NCI-H1417 (cell line): Measurements from ENCODE around the gene DVL1.
"Not testable (repeated sequence)": the region's sequence is repeated elsewhere in the genome, so short reads cannot be mapped to it uniquely, and the experiment has no call there.

ENCODE experiments used
- DNase-seq, 3 experiments: peaks; one replicate each; lab custom pipeline; 2025; lab: John Stamatoyannopoulos, UW

Gene DVL1

GRCh38 chr1:1373815-1374588 lies 24.8 kb upstream of the DVL1 start:
- DNase-seq: no peak

GRCh38 chr1:1373051-1373814 lies 24.0 kb upstream of the DVL1 start:
- DNase-seq: no peak

DNA sequence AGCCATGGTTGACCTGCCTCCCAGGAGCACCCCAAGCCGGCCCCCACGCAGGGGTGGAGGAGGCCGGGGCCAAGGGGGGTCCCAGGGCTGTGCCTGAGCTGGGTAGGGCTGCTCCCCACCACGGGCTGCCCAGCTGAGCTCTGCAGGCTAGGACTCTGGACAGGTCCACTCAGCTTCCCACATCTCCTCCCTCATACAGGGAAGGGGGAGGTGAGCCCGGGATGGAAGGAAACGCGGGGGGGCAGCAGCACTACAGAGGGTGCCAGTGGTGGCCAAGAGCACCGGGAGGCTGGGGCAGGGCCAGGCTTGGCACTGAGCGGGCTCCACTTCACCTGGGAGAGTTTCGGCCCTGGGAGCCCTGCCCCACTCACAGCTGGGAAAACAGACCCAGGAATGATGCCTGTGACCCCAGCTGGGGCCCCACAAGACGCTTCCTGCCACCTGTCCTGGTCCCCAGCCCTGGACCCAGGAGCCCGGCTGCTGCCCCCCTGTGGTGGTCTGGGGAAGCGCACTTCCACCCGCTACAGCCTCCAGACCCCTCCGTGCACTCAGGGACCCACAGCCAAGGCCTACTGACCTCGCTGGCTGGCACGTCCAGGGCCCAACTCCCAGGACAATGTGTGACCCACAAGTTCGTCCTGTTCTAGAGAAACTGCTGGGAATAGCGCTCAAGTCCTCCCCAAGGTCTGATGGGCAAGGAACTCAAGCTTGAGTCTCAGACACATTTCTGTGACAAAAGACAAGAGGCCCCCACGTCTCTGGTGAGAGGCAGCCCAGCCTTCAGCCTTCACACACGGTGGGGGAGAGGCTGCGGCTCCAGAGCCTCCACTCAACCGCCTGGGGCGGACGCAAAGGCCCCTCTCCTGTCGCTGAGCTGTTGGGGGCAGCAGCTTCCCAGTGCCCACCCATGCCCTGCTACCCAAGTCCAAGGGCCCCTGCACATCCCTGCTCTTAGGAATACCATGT lies 22.8 kb upstream of the DVL1 start:
- DNase-seq: peak; percentile 23 to 40 (median 28)

- DNase-seq: no peak
These were observed 22.1 kb upstream of the DVL1 start for GRCh38 chr1:1371364-1371745.

DNA sequence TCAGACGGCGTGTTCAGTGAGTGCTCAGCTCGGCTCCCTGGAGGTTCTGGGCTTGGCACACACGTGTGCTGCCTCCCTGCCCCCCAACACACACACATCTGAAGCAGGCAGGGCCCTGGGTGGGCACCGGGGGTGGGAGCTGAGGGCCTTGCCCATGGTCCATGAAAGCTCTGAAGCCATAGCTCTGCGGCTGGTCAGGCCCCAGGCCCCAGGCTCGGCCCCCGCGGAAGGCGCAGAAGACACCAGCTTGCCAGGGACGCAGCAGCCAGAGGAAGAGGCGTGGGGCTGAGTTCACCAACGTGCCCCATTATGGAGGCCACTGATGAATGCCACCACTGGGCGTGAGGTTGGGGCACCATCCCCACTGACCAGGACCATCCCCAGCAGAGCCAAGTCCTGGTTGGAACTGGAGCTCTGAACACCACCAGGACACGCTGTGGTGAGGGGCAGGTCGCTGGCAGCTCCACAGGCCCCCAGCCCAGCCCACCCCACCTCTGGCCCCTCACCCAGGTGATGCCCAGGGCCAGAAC lies 21.6 kb upstream of the DVL1 start:
- no peak for DNase-seq

DNA sequence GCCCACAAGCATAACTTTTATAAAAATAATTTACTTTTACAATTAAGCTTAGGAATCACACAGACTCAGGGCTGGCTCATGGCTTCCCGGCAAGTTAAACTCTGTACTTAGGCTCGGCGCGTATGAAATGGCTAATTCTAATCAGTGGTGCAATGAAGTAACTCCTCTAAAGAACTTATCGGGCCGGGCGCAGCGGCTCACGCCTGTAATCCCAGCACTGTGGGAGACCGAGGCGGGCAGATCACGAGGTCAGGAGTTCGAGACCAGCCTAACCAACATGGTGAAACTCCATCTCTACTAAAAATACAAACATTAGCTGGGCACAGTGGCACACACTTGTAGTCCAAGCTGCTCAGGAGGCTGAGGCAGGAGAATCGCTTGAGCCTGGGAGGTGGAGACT lies 20.9 kb upstream of the DVL1 start:
- not testable (repeated sequence) for DNase-seq

- no peak for DNase-seq
These were observed 18.1 kb upstream of the DVL1 start for GRCh38 chr1:1367315-1367714.

DNA sequence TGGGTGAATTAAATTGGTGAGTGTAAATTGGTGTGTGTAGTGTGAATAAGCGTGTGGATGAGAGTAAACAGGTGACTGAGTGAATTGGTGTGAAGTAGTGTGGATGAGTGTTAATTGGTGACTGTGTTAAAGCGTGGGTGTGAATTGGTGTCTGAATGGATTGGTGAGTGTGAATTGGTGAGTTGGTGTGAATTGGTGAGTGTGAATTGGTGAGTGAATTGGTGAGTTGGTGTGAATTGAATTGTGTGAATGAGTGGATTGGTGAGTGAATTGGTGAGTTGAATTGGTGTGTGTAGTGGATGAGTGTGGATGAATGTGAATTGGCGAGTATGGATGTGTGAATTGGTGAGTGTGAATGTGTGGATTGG lies 17.5 kb upstream of the DVL1 start:
- no peak for DNase-seq

DNA sequence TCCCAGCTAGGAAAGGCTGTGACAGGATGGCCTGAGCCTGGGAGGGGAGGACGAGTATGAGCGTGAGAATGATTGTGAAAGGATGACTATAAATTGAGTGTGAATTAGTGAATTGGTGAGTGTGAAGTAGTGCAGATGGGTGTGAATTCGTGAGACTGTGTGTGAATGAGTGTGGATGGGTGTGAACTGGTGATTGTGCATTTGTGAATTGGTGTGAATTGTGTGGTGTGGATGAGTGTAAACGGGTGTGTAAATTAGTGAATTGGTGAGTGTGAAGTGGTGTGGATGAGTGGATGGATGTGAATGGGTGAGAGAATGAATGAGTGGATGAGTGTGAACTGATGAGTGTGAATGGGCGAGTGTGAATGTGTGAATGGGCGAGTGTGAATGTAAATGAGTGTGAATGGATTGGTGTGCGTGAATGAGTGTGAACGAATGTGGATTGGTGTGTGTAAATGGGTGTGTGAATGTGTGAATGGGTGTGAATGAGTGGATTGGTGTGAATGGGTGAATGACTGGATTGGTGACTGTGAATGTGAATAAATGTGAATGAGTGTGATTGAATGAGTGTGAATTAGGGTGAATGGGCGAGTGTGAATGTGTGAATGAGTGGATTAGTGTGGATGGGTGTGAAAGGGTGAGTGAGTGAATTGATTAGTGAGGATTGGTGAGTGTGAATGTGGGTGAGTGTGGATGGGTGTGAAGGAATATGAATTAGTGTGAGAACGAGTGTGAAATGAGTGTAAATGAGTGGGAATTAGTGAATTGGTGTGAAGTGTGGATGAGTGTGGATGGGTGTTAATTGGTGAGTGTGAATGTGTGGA lies 16.9 kb upstream of the DVL1 start:
- DNase-seq: no peak

GRCh38 chr1:1364266-1364665 lies 15.0 kb upstream of the DVL1 start:
- no peak for DNase-seq

DNA sequence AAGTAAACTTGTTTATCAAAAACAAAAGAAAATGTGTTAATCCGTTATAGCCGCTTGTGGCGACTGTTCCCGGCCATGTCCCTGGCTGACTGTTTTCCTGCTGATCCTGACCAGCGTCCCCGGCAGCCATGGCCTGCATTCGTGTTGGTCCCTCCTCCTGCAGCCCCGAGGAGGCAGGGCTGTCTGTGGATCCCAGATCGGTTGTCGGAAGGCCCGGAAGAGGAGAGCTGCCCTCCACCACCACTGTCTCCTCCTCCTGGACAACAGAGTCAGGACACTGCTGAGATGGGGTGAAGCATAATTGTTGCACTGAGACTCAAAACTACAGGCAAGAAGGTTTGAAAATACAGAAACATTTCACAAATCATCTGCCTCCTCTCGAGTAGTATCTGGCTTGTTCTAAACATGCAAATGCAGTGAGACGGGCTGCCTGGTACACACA lies 12.8 kb upstream of the DVL1 start:
- no peak for DNase-seq

- DNase-seq: no peak
These were observed 12.2 kb upstream of the DVL1 start for GRCh38 chr1:1361233-1361981.

DNA sequence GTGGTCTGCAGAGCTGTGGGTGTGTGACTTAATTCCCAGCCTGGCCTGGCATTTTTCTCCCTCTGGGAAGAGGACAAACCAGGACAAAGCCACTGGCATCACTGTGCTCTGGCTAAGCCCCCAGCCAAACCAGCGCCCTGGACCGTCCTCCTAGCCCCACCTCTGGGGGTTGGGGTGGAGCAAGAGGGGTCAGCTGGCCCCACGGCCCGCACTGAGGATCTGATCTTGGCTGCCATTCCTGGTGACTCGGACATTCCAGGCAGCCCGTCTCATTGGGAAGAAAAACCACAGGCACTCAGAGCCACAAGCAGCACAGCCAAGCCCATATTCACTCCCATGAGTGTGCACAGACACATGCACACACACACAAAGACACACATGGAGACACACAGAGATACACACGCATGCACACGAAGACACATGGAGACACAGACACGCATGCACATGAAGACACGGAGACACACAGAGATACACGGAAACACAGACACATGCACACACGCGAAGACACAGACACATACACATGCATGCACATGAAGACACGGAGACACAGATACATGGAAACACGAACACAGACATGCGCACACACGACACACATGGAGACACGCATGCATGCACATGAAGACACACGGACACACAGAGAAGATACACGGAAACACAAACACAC lies 11.4 kb upstream of the DVL1 start:
- DNase-seq: no peak

- DNase-seq: no peak
These were observed 10.6 kb upstream of the DVL1 start for GRCh38 chr1:1359664-1360468.

DNA sequence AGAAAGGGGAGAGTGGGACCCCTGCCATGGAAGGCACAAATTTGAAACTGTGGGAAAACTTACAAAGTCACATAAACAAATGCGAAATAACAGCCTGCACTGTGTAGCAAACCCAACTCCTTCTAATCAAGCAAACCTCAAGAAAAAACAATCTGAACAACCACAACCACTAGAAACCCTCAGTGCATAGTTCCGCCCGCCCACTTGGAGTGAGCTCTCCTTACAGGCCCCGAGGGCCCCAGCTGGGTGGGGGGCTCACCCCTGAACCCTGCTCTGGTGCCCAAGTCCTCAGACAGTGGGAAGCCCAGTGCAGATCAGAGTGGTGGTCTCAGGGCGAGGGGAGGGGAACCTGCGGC lies 10.1 kb upstream of the DVL1 start:
- no peak for DNase-seq

DNA sequence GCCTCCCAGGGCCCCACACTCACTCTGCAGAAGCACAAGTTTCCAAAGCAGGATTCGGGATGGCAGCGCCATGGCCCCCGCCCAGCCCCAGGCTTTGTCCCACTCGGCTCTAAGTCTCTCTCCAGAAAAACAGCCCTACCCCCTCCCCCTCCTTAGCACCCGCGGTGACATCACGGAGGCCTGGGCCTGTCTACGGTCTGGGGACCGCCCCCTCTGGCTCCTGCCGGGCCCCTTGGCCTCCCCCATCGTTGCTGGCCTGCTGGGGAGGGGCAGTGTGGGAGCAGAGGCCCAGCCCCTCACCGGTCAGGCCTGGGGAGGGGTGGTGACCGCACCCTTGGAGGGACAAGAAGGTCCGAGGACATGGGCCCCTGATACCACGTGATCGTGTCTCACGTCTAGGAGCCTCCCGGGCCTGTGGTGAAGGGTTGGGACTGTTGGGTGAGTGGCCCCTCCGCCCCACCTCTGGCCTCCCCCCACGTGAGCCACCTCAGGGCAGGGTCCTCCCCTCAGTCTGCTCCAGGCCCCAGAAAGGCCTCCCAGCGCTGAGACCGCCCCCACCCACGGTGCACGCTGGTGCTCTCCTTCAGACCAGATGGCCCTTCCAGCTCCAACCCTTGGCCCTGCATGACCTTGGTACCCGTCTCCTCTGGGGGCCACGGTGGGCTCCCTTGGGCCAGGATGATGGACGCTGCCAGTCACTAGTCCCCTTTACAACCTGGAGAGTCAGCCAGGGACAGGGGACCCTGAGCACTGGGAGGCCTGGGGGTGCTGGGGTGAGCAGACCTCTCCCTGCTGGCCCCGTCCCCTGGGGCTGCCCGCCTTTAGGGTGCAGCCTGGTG lies 9.4 kb upstream of the DVL1 start, which contains the start of gene MXRA8:
Gene MXRA8 (minus strand): TSS at position 123 of the 839 bp plus-strand sequence. CDS start 51 bp downstream, at position 72.
- DNase-seq: no peak

GRCh38 chr1:1357871-1358432 lies 8.7 kb upstream of the DVL1 start:
- DNase-seq: no peak
